Epithelial cell of esophagus (primary cell): Measurements from ENCODE around the gene ATP6V0A4.
A peak's percentile ranks its signal among the peaks of the same experiment; 100 is the strongest.

Experiments
- DNase-seq: peaks from one replicate; pipeline ENCODE4 v3.0.0; 2010; ENCODE audit warnings: low read depth
- H3K4me3 ChIP-seq: 2 replicates; pipeline ENCODE4 v1.5.1; 2011; ENCODE audit warnings: mild to moderate bottlenecking, low read length, control low read depth
- CTCF ChIP-seq: IDR thresholded peaks from 2 replicates; pipeline ENCODE4 v1.5.1; 2011; ENCODE audit warnings: low read depth, mild to moderate bottlenecking, low read length, control low read depth, inconsistent platforms; ENCODE audit not compliant: insufficient read depth; ENCODE audit errors: missing control alignments

The ATP6V0A4 gene

GRCh38 chr7:138785587-138786437, 12.2 kb downstream of the ATP6V0A4 start:
- DNase-seq: peak; percentile 4
- H3K4me3 ChIP-seq: no peak overlapping the region
- TF ChIP-seq CTCF: no peak

GRCh38 chr7:138784692-138785091, 13.3 kb downstream of the ATP6V0A4 start:
- DNase-seq: no peak

GRCh38 chr7:138781004-138781403, 17.0 kb downstream of the ATP6V0A4 start:
- DNase-seq: no peak
- H3K4me3 ChIP-seq: no peak overlapping the region
- no peak for TF ChIP-seq CTCF

More at GRCh38 chr7:138784692-138785091, 13.3 kb downstream of the ATP6V0A4 start:
- TF ChIP-seq CTCF: no peak
- no peak overlapping the region for H3K4me3 ChIP-seq

- no peak for TF ChIP-seq CTCF
- no peak overlapping the region for H3K4me3 ChIP-seq
- no peak for DNase-seq
Observed at GRCh38 chr7:138776166-138776833, 21.7 kb downstream of the ATP6V0A4 start.

- no peak overlapping the region for H3K4me3 ChIP-seq
- no peak for TF ChIP-seq CTCF
- DNase-seq: no peak
Observed at GRCh38 chr7:138773817-138774216, 24.2 kb downstream of the ATP6V0A4 start.

GRCh38 chr7:138773176-138773575, 24.8 kb downstream of the ATP6V0A4 start:
- DNase-seq: no peak
- no peak for TF ChIP-seq CTCF

GRCh38 chr7:138770904-138771303, 27.1 kb downstream of the ATP6V0A4 start:
- no peak for TF ChIP-seq CTCF
- no peak overlapping the region for H3K4me3 ChIP-seq
- DNase-seq: no peak

More at GRCh38 chr7:138773176-138773575, 24.8 kb downstream of the ATP6V0A4 start:
- no peak overlapping the region for H3K4me3 ChIP-seq
